Measurements from ENCODE around the gene TRMT112.

TRMT112 gene

DNA sequence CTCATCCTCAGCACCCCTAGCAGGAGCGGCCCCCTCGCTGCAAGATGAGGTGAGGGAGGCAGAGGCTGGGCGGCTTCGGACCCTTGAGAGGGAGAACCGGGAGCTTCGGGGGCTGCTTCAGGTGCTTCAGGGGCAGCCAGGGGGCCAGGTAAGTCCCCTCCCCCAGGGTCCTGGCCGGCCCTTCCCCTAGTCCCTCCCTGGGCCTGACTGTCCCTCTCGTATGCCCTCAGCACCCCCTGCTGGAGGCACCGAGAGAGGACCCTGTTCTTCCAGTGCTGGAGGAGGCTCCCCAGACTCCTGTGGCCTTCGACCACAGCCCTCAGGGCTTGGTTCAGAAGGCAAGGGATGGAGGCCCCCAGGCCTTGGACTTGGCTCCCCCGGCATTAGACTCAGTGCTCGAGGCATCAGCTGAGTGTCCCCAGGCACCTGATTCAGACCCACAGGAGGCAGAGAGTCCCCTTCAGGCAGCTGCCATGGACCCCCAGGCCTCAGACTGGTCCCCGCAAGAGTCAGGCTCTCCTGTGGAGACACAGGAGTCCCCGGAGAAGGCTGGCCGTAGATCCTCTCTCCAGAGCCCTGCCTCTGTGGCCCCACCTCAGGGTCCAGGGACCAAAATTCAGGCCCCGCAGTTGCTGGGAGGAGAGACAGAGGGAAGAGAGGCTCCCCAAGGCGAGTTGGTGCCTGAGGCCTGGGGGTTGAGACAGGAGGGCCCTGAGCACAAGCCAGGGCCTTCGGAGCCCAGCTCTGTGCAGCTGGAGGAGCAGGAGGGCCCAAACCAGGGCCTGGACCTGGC, 26.6 kb upstream of the TRMT112 start:
- no peak for ATAC-seq (replicated peaks)
- H3K4me3 Mint-ChIP-seq, result no peak overlapping the region
- no peak for DNase-seq
- H3K4me1 Mint-ChIP-seq (ENCODE audit: low read depth in 2 of 2), result peaks cover 29 to 47% of the 10 kb centered on the region in 2 donors
- no peaks in the 10 kb centered on the region for H3K27me3 Mint-ChIP-seq
- peaks cover 43% of the 10 kb centered on the region for H3K36me3 Mint-ChIP-seq (ENCODE audit: insufficient read depth)
- H3K9me3 Mint-ChIP-seq, result no peaks in the 10 kb centered on the region
- H3K27ac Mint-ChIP-seq, result peak overlapping the region in 1 of 2 donors; percentile 38

DNA sequence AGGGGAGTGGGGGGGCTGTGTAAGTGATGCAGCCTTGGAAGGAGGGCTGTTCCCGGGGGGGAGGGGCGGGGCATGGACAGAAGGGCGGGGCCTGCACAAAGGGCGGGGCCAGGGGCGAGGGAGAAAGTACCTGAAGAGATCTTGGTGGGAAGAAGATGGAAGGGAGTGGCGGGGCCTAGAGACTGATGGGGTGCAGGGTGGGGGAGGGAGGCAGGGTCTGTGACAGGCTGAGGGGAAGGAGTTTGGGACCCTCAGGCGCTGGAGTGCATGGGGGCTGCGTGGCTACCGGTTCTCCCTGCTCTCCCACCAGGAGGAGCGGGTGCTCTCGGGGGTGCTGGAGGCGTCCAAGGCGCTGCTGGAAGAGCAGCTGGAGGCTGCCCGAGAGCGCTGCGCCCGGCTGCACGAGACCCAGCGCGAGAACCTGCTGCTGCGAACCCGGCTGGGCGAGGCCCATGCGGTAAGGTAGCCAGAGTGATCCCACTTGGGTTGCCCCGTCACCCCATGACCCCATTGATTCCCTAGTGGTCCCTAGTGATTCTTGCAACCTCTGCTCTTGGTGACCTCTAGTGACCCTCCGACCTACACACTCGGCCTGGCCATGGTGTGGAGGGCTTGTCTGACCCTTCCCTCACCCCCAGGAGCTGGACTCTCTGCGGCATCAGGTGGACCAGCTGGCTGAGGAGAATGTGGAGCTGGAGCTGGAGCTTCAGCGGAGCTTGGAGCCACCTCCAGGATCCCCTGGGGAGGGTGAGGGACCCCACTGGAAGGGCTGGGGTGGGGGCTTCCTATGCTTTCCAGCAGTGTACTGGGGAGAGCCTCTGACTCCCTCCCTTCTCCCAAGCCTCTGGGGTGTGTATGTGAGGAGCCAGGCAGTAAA, 25.7 kb upstream of the TRMT112 start:
- Mint-ChIP-seq H3K4me3 (peak overlapping the region; percentile 93 to 94), H3K27me3 (no peaks in the 10 kb centered on the region), H3K36me3 (ENCODE audit: insufficient read depth) (peaks cover 46% of the 10 kb centered on the region), H3K4me1 (ENCODE audit: low read depth in 2 of 2) (peaks cover 31 to 49% of the 10 kb centered on the region in 2 donors), H3K27ac (peak overlapping the region in 1 of 2 donors; percentile 28), H3K9me3 (no peaks in the 10 kb centered on the region)
- ATAC-seq (replicated peaks) (no peak), DNase-seq (no peak)

DNA sequence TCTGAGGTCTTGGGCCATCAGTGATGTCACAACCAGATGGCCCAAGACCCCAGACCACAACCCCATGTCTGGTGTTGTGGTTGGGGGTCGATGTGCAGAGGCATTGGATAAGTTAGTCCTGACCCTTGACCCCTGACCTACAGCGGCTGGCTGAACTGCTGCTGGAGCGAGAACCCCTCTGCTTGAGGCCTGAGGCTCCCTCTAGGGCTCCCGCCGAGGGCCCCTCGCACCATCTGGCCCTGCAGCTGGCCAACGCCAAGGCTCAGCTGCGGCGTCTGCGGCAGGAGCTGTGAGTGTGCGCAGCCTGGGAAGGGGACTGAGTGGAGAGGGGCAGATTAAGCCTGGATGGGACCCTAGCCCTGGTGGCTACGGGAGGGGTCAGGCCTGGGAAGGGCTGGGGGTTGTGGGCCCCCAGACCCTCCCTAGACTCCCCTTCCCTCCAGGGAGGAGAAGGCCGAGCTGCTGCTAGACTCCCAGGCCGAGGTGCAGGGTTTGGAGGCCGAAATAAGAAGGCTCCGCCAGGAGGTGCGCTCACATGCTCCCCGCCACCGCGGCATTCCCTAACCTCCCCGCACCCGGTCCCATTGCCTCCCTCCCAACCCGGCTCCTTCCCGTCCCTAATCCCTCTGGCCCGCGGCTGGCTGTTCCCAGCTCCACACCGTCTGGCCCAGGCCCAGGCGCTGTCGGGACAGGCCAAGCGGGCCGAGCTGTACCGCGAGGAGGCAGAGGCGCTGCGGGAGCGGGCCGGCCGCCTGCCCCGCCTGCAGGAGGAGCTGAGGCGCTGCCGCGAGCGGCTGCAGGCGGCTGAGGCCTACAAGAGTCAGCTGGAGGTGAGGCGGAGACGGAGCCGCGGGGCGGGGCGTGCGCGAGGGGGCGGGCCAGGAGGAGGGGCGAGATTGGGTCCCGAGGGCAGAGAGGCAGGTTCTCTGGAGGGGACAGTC, 24.8 kb upstream of the TRMT112 start:
- H3K4me3 Mint-ChIP-seq, result peak overlapping the region; percentile 93 to 94
- peak; percentile 93 to 94 (median 93) for DNase-seq

DNA sequence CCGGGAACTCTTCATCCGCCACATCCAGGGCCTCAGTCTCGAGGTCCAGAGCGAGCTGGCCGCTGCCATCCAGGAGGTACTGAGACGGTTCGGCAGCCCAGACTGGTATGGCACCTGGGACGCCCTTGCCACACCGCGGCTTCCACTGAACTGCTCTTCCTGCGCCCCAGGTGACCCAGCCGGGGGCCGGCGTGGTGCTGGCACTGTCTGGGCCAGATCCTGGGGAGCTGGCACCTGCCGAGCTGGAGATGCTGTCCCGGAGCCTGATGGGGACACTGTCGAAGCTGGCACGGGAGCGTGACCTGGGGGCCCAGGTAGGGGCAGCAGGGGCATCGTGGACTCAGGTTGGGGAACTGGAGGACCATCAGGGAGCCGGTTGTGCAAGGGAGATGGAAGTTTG, 24.1 kb upstream of the TRMT112 start:
- peak overlapping the region; percentile 28 to 99 for H3K27ac Mint-ChIP-seq
- DNase-seq, result no peak
- H3K36me3 Mint-ChIP-seq (ENCODE audit: insufficient read depth), result peaks cover 35% of the 10 kb centered on the region
- no peak for ATAC-seq (replicated peaks)
- no peaks in the 10 kb centered on the region for H3K27me3 Mint-ChIP-seq
- peak overlapping the region; percentile 93 to 94 for H3K4me3 Mint-ChIP-seq
- peaks cover 31 to 53% of the 10 kb centered on the region in 2 donors for H3K4me1 Mint-ChIP-seq (ENCODE audit: low read depth in 2 of 2)
- no peaks in the 10 kb centered on the region for H3K9me3 Mint-ChIP-seq

More for the DNA sequence above, 24.8 kb upstream of the TRMT112 start:
- Mint-ChIP-seq H3K9me3 (no peaks in the 10 kb centered on the region), H3K36me3 (ENCODE audit: insufficient read depth) (peaks cover 42% of the 10 kb centered on the region), H3K27me3 (no peaks in the 10 kb centered on the region), H3K27ac (peak overlapping the region; percentile 28 to 49), H3K4me1 (ENCODE audit: low read depth in 2 of 2) (peaks cover 31 to 53% of the 10 kb centered on the region in 2 donors)
- peak; percentile 62 for ATAC-seq (replicated peaks)

DNA sequence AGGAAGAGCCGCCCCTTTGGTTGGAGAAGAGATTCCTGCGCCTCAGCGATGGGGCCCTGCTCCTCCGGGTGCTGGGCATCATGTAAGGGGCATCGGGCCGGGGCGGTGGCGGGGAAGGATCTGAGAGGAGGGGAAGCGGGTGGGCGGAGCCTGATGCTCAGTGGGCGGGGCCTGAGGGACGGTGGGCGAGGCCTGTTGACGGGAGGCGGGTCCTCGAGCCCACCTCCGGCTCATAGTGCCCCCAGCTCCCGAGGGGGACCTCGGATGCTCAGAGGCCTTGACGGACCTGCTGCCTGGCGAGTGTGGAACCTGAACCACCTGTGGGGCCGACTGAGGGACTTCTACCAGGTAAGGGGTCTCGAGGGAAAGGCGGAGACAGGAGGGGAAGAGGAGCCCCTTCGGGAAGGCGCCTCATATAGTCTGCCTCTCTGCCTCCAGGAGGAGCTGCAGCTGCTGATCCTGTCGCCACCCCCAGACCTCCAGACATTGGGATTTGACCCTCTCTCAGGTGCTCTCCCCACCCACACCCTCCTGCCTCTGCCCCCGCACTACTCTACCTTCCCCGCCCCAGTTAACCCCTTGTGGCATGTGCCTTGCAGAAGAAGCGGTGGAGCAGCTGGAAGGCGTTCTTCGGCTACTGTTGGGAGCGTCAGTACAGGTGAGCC, 23.4 kb upstream of the TRMT112 start:
- peak overlapping the region; percentile 93 to 94 for H3K4me3 Mint-ChIP-seq
- H3K27me3 Mint-ChIP-seq, result no peaks in the 10 kb centered on the region
- peak overlapping the region; percentile 98 to 99 for H3K27ac Mint-ChIP-seq
- H3K9me3 Mint-ChIP-seq, result no peaks in the 10 kb centered on the region
- peaks cover 31 to 53% of the 10 kb centered on the region in 2 donors for H3K4me1 Mint-ChIP-seq (ENCODE audit: low read depth in 2 of 2)
- ATAC-seq (replicated peaks) (peak; percentile 37), DNase-seq (peak; percentile 74 to 80 (median 75))
- peaks cover 31% of the 10 kb centered on the region for H3K36me3 Mint-ChIP-seq (ENCODE audit: insufficient read depth)

DNA sequence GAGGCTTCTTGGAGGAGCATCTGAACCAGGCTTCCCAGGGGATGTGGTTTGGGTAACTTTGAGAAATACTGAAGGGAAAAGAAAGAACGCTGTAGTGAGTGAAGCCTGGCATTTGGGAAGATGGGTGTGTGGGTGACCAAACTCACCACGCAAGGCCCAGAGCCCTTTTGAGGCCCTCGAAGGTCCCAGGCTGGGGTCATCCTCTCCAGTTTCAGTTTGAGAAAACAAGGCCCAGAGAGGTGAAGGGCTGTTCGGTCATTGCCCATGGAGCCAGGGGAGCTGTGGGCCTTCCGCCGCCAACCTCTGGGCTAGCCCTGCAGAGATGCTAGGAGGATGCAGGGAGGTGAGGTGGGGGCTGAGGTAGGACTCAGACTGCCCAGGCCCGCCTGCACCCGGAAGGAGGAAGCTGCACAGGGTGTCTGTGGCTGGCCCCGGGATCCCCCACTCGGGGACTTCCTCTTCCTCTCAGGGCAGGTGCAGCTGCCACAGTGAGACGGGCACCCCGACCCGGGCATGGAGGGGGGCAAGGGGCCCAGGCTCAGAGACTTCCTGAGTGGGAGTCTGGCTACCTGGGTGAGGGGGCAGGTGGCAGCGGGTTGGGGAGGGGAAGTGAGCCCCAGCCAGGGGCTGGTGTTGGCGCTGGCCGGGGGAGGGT, 22.5 kb upstream of the TRMT112 start, which contains the start of gene CCDC88B:
TSS of gene CCDC88B (plus strand) at position 451 of the 655 bp plus-strand sequence. CDS start at position 514, 63 bp downstream.
- Mint-ChIP-seq H3K27me3 (no peaks in the 10 kb centered on the region), H3K9me3 (no peaks in the 10 kb centered on the region), H3K4me1 (ENCODE audit: low read depth in 2 of 2) (peaks cover 26 to 48% of the 10 kb centered on the region in 2 donors), H3K27ac (peak within 1 kb of the TSS; percentile 98 to 99), H3K4me3 (peak within 1 kb of the TSS; percentile 93 to 94), H3K36me3 (ENCODE audit: insufficient read depth) (peaks cover 31% of the 10 kb centered on the region)
- ATAC-seq (replicated peaks) (peak; percentile 92), DNase-seq (peak; percentile 88 to 90 (median 90))

DNA sequence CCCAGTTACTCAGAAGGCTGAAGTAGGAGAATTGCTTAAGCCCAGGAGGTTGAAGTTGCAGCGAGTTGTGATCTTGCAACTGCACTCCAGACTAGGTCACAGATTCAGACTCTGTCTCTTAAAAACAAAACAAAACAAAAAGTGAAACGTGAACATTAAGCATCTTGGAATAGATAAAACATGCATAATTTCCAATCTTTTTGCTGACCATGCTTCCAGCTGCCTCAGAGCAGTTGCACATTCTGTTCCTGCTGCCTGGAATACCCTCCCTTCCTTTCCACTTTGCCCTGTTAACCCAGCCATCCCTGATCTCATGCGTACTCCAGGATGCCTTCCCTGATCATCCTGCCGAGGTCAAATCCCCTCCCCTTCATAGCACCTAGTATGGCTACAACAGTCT, 21.9 kb upstream of the TRMT112 start:
- peak overlapping the region; percentile 93 to 94 for H3K4me3 Mint-ChIP-seq
- H3K27ac Mint-ChIP-seq, result peak overlapping the region; percentile 98 to 99
- ATAC-seq (replicated peaks), result no peak
- no peaks in the 10 kb centered on the region for H3K27me3 Mint-ChIP-seq
- peaks cover 31% of the 10 kb centered on the region for H3K36me3 Mint-ChIP-seq (ENCODE audit: insufficient read depth)
- no peaks in the 10 kb centered on the region for H3K9me3 Mint-ChIP-seq
- DNase-seq, result no peak
- H3K4me1 Mint-ChIP-seq (ENCODE audit: low read depth in 2 of 2), result peaks cover 26 to 45% of the 10 kb centered on the region in 2 donors

DNA sequence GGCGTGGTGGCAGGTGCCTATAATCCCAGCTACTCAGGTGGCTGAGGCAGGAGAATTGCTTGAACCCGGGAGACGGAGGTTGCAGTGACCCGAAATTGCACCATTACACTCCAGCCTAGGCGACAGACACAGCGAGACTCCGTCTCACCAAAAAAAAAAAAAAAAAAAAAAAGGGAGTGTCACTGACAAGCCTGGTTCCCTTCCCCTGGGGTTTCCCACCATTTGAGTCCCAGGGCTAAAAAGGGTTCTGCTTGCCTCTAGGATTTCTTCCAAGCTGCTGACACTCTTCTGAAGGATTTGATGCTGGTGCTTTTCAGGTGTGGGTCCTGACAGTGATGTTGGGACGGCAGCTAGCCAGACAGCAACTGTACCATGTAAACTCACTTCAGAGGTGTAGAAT, 21.4 kb upstream of the TRMT112 start:
- DNase-seq (no peak), ATAC-seq (replicated peaks) (no peak)
- H3K4me1 Mint-ChIP-seq (ENCODE audit: low read depth in 2 of 2), result peaks cover 26 to 44% of the 10 kb centered on the region in 2 donors
- peak overlapping the region; percentile 93 to 94 for H3K4me3 Mint-ChIP-seq
- H3K9me3 Mint-ChIP-seq, result no peaks in the 10 kb centered on the region
- no peaks in the 10 kb centered on the region for H3K27me3 Mint-ChIP-seq
- peaks cover 31% of the 10 kb centered on the region for H3K36me3 Mint-ChIP-seq (ENCODE audit: insufficient read depth)
- peak overlapping the region; percentile 98 to 99 for H3K27ac Mint-ChIP-seq

DNA sequence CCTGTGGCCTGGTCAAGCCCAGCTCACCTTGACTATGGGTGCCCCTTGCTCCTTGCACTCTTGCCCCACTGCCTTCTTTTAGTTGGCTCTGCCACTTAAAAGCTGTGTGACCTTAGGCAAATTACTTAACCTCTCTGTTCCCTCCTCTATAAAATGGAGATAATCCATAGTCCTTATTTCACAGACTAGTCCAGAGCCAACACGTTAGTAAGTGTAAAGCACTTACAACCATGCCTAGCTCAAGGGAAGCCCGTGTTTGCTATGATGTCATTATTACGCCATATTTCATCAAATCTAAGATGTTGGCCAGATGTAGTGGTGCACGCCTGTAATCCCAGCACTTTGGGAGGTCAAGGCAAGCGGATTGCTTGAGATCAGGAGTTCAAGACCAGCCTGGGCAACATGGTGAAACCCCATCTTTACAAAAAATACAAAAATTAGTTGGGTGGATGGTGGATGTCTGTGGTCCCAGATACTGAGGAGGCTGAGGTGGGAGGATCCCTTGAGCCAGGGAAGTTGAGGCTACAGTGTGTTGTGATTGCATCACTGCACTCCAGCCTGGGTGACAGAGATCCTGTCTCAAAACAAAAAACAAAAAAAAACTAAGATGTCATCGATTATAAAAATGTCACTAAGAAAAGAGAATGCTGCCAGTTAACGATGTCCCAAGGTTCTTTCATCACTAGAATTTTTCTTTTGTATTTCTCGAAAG, 20.3 kb upstream of the TRMT112 start:
- peak overlapping the region in 1 of 2 donors; percentile 60 for H3K27ac Mint-ChIP-seq
- peaks cover 31% of the 10 kb centered on the region for H3K36me3 Mint-ChIP-seq (ENCODE audit: insufficient read depth)
- H3K4me3 Mint-ChIP-seq, result peak overlapping the region in 1 of 2 donors; percentile 8
- H3K27me3 Mint-ChIP-seq, result no peaks in the 10 kb centered on the region
- peaks cover 26 to 41% of the 10 kb centered on the region in 2 donors for H3K4me1 Mint-ChIP-seq (ENCODE audit: low read depth in 2 of 2)
- ATAC-seq (replicated peaks), result no peak
- H3K9me3 Mint-ChIP-seq, result no peaks in the 10 kb centered on the region
- no peak for DNase-seq

DNA sequence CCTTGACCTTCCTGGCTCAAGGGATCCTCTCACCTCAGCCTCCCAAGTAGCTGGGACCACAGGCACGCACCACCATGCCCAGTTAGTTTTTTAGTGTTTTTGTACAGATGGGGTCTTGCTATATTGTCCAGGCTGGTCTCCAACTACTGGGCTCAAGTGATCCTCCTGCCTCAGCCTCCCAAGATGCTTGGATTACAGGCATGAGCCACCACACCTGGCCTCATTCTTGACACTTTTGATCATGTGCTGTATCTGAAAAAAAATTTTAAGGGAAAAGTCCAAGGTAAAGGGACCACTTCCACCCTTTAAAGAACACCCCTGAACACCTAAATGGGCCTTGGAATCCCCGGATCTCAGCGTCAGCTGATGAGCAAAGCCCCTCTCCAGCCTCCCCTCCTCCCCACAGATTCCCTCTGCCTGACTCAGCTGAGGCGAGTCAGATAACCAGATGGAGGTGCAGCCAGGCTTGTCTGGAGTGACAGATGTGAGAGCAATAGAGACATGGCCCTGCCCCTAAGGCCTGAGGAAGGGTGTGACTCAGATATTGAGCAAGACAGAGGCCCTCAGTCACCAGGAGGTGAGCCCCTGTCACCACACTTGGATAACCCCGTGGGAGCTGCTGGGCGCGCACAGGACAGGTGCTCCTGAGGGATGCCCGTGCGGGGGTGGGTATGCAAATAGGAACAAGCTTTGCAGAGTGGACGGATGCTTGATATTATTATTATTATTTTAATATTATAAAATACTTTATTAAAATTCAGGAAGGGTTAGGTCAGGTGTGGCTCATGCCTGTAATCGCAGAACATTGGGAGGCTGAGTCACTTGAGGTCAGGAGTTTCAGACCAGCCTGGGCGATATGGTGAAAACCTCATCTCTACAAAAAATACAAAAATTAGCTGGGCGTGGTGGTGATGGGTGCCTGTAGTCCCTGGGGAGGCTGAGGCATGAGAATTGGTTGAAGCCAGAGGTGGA, 17.7 kb upstream of the TRMT112 start:
- no peaks in the 10 kb centered on the region for H3K27me3 Mint-ChIP-seq
- DNase-seq, result no peak
- H3K4me1 Mint-ChIP-seq (ENCODE audit: low read depth in 2 of 2), result peaks cover 24% of the 10 kb centered on the region in 2 donors
- ATAC-seq (replicated peaks), result no peak
- H3K36me3 Mint-ChIP-seq (ENCODE audit: insufficient read depth), result peaks cover 20% of the 10 kb centered on the region
- no peak overlapping the region for H3K4me3 Mint-ChIP-seq
- H3K27ac Mint-ChIP-seq, result no peak overlapping the region
- H3K9me3 Mint-ChIP-seq, result no peaks in the 10 kb centered on the region

DNA sequence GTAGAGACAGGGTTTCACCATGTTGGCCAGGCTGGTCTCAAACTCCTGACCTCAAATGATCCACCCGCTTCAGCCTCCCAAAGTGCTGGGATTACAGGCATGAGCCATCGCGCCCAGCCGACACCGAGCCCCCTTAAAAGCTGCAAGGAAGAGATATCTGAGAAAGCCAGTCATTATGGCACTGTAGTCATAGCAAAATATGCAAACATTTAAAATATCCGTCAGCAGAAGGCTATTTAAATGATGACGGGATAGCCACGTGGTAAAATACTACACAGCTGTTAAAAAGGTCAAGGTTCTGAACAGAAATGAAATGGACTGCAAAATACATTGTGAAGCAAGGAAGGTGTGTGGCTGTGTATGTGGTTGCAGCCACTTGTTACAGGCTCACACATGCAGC, 16.2 kb upstream of the TRMT112 start:
- Mint-ChIP-seq H3K27me3 (no peaks in the 10 kb centered on the region), H3K4me1 (ENCODE audit: low read depth in 2 of 2) (peaks cover 11 to 14% of the 10 kb centered on the region in 2 donors), H3K27ac (no peak overlapping the region), H3K9me3 (no peaks in the 10 kb centered on the region), H3K4me3 (no peak overlapping the region), H3K36me3 (ENCODE audit: insufficient read depth) (peaks cover 13% of the 10 kb centered on the region)
- DNase-seq, result no peak
- no peak for ATAC-seq (replicated peaks)
